ENCODE data around the gene AIFM3.

DNA sequence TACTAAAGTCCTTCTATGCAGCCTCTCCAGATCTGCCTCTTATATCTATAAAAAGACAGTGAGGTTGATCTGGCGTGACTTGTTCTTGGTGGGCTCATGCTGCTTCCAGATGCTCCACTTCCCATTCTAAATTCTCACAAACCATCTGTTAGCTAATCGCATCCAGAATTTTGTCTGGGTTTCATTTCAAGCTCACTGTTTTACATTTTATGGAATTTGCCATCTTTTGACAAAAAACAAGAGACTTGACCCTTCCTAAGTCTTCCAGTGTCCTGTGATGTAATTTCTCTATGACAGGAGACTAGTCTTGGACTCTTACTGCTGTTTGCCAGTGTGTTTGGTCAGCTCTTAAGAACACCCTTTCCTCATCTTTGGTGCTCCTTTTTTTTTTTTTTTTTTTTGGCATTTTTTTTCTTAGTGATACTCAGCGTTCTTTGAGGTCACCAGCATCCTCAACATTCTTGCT, 26.8 kb upstream of the AIFM3 start:
- TF ChIP-seq MAZ (IDR thresholded peaks at IDR 0.05; ENCODE audit: borderline replicate concordance, low read depth, low read length) = no peak
- no peak for TF ChIP-seq RAD21 (IDR thresholded peaks at IDR 0.05; ENCODE audit: low read length)

Data from IMR-90 (cell line).